GM23338 (cell line): Measurements from ENCODE around the gene ZFP42. TPM values are rescaled to one million over a fixed set of nuclear protein-coding genes. Genes with fewer than 3 reads are reported as not detected.

Experiments used
- ATAC-seq: fragments of 200-7000 bp; cut with Tn5 transposase; 3 replicates; pipeline ENCODE4 v1.9.1; 2020
- DNase-seq: peaks from one replicate; pipeline ENCODE4 v3.0.0-alpha.2; 2015; ENCODE audit warnings: low spot score
- H2AFZ ChIP-seq: fragments of 200-600 bp; sonication (generic); 2 replicates; pipeline ENCODE4 v1.8.0; 2016; ENCODE audit warnings: antibody characterized with exemption, mild to moderate bottlenecking, moderate library complexity
- H3F3A ChIP-seq: fragments of 200-600 bp; sonication (generic); replicated peaks from 2 replicates; pipeline ENCODE4 v1.8.0; 2017; ENCODE audit warnings: antibody characterized with exemption, mixed run types, low read depth
- H3K27ac ChIP-seq: fragments of 200-600 bp; sonication (generic); 2 replicates; pipeline ENCODE4 v1.6.1; 2016; ENCODE audit warnings: low read depth
- H3K27me3 ChIP-seq: fragments of 200-600 bp; sonication (generic); 2 replicates; pipeline ENCODE4 v1.8.0; 2016; ENCODE audit warnings: mild to moderate bottlenecking, mixed run types, moderate library complexity; ENCODE audit not compliant: insufficient read depth
- H3K36me3 ChIP-seq: fragments of 200-600 bp; sonication (generic); 2 replicates; pipeline ENCODE4 v1.8.0; 2016; ENCODE audit warnings: mild to moderate bottlenecking; ENCODE audit not compliant: insufficient read depth
- H3K4me1 ChIP-seq: fragments of 200-600 bp; sonication (generic); 2 replicates; pipeline ENCODE4 v1.8.0; 2016; ENCODE audit warnings: mild to moderate bottlenecking, moderate library complexity; ENCODE audit not compliant: insufficient read depth
- H3K4me2 ChIP-seq: fragments of 200-600 bp; sonication (generic); 2 replicates; pipeline ENCODE4 v1.7.1; 2017; ENCODE audit warnings: mixed run types
- H3K4me3 ChIP-seq: fragments of 200-600 bp; sonication (generic); 2 replicates; pipeline ENCODE4 v1.6.1; 2016; ENCODE audit warnings: mixed run types
- H3K79me2 ChIP-seq: fragments of 200-600 bp; sonication (generic); replicated peaks from 2 replicates; pipeline ENCODE4 v1.8.0; 2017; ENCODE audit warnings: mild to moderate bottlenecking; ENCODE audit not compliant: insufficient read depth
- H3K9me2 ChIP-seq: fragments of 200-600 bp; sonication (generic); 2 replicates; pipeline ENCODE4 v1.8.0; 2017; ENCODE audit not compliant: insufficient read depth
- H4K20me1 ChIP-seq: fragments of 200-600 bp; sonication (generic); replicated peaks from 2 replicates; pipeline ENCODE4 v1.8.0; 2017; ENCODE audit warnings: mild to moderate bottlenecking; ENCODE audit not compliant: insufficient read depth
- H3K27ac Mint-ChIP-seq: 2 replicates; pipeline ENCODE4 v1.8.0; 2020; ENCODE audit warnings: inconsistent platforms, mild to moderate bottlenecking, moderate library complexity, mixed read lengths
- H3K27me3 Mint-ChIP-seq: 3 replicates; pipeline ENCODE4 v1.8.0; 2022; ENCODE audit warnings: low read depth, mild to moderate bottlenecking, moderate library complexity, mixed read lengths, inconsistent platforms; ENCODE audit not compliant: insufficient read depth, poor library complexity
- H3K36me3 Mint-ChIP-seq: 3 replicates; pipeline ENCODE4 v1.8.0; 2021; ENCODE audit warnings: low read depth, mild to moderate bottlenecking, inconsistent platforms, moderate library complexity, mixed read lengths
- H3K4me1 Mint-ChIP-seq: 3 replicates; pipeline ENCODE4 v1.8.0; 2020; ENCODE audit warnings: mild to moderate bottlenecking, inconsistent platforms, mixed read lengths
- H3K4me3 Mint-ChIP-seq: 3 replicates; pipeline ENCODE4 v1.8.0; 2021; ENCODE audit warnings: moderate library complexity, mild to moderate bottlenecking, inconsistent platforms, mixed read lengths
- H3K9me3 Mint-ChIP-seq: 3 replicates; pipeline ENCODE4 v1.8.0; 2020; ENCODE audit warnings: moderate library complexity, mild to moderate bottlenecking, inconsistent platforms, mixed read lengths
- CREB1 ChIP-seq: fragments of 250-450 bp; sonication (Bioruptor Pico); IDR thresholded peaks from 2 replicates; pipeline ENCODE4 v1.5.0; 2020; ENCODE audit warnings: low read depth, mild to moderate bottlenecking, moderate library complexity
- EZH2phosphoT487 ChIP-seq: fragments of 200-600 bp; sonication (generic); IDR thresholded peaks from one replicate; pipeline ENCODE4 v1.8.1; 2018; ENCODE audit warnings: antibody characterized with exemption; ENCODE audit not compliant: unreplicated experiment
- JUNB ChIP-seq: IDR thresholded peaks from one replicate; pipeline ENCODE4 v1.6.1; 2016; ENCODE audit warnings: antibody characterized with exemption; ENCODE audit not compliant: unreplicated experiment
- NANOG ChIP-seq: IDR thresholded peaks from 2 replicates; pipeline ENCODE4 v1.6.1; 2016; ENCODE audit warnings: antibody characterized with exemption, borderline replicate concordance
- POLR2AphosphoS5 ChIP-seq: IDR thresholded peaks from 2 replicates; pipeline ENCODE4 v1.6.1; 2016; ENCODE audit warnings: antibody characterized with exemption, low read depth
- ZNF114 ChIP-seq: fragments of 250-450 bp; sonication (Bioruptor Pico); IDR thresholded peaks from 2 replicates; pipeline ENCODE4 v1.5.0; 2020; ENCODE audit warnings: mild to moderate bottlenecking, moderate library complexity
- ZNF331 ChIP-seq: fragments of 250-450 bp; sonication (Bioruptor Pico); IDR thresholded peaks from 2 replicates; pipeline ENCODE4 v1.5.0; 2020; ENCODE audit warnings: low read depth, mild to moderate bottlenecking, moderate library complexity
- polyA plus RNA-seq: library from polyadenylated mRNA; unstranded; fragments of >200 nt; fragmentation: Nextera tagmentation; extraction: Ambion mirVana; gene quantifications from 2 replicates; pipeline ENCODE4 v1.2.1, GENCODE V29; 2016
- total RNA-seq: library from RNA; depleted of rRNA; stranded (reverse); fragments of >200 nt; shearing (Covaris generic); gene quantifications from 2 replicates; pipeline ENCODE4 v1.2.3, GENCODE V29; 2014
- TF ChIP-seq, protein P1 (sequence below), 2 experiments: fragments of 200-600 bp in 1 of 2; sonication (generic) in 1 of 2; conservative IDR thresholded peaks; 2 replicates each; pipeline versions ENCODE4 v1.5.1 to v1.6.1; 2016 to 2017; ENCODE audit warnings: antibody characterized with exemption in 2 of 2, low read depth in 2 of 2, mild to moderate bottlenecking in 2 of 2, moderate library complexity in 1 of 2
- TF ChIP-seq, protein P2 (sequence below): fragments of 250-450 bp; sonication (Bioruptor Pico); IDR thresholded peaks from 2 replicates; pipeline ENCODE4 v1.5.0; 2020; ENCODE audit warnings: mild to moderate bottlenecking, moderate library complexity
- TF ChIP-seq, protein P3 (sequence below): IDR thresholded peaks from one replicate; pipeline ENCODE4 v1.6.1; 2018; ENCODE audit warnings: antibody characterized with exemption; ENCODE audit not compliant: unreplicated experiment
- TF ChIP-seq, protein P4 (sequence below): IDR thresholded peaks from 2 replicates; pipeline ENCODE4 v1.6.1; 2016; ENCODE audit warnings: antibody characterized with exemption

The ZFP42 gene
- total and polyA plus RNA-seq, 2 experiments from 2014 or later: 70.0 to 111 TPM

DNA sequence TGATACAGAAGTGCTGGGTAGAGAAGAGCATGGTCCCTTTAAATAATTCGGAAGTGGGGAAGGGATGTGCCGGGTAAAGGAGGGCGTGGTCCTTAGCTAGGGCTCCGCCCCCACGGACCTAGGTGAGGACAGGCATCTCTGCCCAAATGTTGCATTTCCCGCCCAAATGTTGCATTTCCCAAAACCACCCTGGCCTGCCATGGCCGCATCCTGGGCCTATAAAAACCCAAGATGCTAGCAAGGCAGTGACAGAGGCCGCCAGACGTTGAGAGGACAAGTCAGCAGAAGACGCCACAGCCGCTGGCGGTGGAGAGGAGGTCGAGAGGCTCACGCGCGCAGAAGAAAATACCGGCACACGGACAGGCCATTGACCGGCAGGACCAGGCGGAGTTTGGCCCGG is 46.1 kb downstream of the ZFP42 start:
- Histone ChIP-seq H3K36me3 (no peaks in the 10 kb centered on the region), H3K79me2 (no peaks in the 10 kb centered on the region), H3K4me3 (no peak overlapping the region), H3K4me2 (no peak overlapping the region), H2AFZ (no peak overlapping the region), H3F3A (no peaks in the 10 kb centered on the region), H3K4me1 (peaks cover 4% of the 10 kb centered on the region; the same call in 1 of the 2 replicates), H3K27ac (no peak overlapping the region), H4K20me1 (no peaks in the 10 kb centered on the region), H3K27me3 (no peaks in the 10 kb centered on the region), H3K9me2 (no peaks in the 10 kb centered on the region)
- peaks cover 8% of the 10 kb centered on the region for H3K27me3 Mint-ChIP-seq
- TF ChIP-seq, protein P1, sequence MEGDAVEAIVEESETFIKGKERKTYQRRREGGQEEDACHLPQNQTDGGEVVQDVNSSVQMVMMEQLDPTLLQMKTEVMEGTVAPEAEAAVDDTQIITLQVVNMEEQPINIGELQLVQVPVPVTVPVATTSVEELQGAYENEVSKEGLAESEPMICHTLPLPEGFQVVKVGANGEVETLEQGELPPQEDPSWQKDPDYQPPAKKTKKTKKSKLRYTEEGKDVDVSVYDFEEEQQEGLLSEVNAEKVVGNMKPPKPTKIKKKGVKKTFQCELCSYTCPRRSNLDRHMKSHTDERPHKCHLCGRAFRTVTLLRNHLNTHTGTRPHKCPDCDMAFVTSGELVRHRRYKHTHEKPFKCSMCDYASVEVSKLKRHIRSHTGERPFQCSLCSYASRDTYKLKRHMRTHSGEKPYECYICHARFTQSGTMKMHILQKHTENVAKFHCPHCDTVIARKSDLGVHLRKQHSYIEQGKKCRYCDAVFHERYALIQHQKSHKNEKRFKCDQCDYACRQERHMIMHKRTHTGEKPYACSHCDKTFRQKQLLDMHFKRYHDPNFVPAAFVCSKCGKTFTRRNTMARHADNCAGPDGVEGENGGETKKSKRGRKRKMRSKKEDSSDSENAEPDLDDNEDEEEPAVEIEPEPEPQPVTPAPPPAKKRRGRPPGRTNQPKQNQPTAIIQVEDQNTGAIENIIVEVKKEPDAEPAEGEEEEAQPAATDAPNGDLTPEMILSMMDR (conservative IDR thresholded peaks at IDR 0.05; ENCODE audit: low read depth in 2 of 2): no peak
- TF ChIP-seq, protein P2, sequence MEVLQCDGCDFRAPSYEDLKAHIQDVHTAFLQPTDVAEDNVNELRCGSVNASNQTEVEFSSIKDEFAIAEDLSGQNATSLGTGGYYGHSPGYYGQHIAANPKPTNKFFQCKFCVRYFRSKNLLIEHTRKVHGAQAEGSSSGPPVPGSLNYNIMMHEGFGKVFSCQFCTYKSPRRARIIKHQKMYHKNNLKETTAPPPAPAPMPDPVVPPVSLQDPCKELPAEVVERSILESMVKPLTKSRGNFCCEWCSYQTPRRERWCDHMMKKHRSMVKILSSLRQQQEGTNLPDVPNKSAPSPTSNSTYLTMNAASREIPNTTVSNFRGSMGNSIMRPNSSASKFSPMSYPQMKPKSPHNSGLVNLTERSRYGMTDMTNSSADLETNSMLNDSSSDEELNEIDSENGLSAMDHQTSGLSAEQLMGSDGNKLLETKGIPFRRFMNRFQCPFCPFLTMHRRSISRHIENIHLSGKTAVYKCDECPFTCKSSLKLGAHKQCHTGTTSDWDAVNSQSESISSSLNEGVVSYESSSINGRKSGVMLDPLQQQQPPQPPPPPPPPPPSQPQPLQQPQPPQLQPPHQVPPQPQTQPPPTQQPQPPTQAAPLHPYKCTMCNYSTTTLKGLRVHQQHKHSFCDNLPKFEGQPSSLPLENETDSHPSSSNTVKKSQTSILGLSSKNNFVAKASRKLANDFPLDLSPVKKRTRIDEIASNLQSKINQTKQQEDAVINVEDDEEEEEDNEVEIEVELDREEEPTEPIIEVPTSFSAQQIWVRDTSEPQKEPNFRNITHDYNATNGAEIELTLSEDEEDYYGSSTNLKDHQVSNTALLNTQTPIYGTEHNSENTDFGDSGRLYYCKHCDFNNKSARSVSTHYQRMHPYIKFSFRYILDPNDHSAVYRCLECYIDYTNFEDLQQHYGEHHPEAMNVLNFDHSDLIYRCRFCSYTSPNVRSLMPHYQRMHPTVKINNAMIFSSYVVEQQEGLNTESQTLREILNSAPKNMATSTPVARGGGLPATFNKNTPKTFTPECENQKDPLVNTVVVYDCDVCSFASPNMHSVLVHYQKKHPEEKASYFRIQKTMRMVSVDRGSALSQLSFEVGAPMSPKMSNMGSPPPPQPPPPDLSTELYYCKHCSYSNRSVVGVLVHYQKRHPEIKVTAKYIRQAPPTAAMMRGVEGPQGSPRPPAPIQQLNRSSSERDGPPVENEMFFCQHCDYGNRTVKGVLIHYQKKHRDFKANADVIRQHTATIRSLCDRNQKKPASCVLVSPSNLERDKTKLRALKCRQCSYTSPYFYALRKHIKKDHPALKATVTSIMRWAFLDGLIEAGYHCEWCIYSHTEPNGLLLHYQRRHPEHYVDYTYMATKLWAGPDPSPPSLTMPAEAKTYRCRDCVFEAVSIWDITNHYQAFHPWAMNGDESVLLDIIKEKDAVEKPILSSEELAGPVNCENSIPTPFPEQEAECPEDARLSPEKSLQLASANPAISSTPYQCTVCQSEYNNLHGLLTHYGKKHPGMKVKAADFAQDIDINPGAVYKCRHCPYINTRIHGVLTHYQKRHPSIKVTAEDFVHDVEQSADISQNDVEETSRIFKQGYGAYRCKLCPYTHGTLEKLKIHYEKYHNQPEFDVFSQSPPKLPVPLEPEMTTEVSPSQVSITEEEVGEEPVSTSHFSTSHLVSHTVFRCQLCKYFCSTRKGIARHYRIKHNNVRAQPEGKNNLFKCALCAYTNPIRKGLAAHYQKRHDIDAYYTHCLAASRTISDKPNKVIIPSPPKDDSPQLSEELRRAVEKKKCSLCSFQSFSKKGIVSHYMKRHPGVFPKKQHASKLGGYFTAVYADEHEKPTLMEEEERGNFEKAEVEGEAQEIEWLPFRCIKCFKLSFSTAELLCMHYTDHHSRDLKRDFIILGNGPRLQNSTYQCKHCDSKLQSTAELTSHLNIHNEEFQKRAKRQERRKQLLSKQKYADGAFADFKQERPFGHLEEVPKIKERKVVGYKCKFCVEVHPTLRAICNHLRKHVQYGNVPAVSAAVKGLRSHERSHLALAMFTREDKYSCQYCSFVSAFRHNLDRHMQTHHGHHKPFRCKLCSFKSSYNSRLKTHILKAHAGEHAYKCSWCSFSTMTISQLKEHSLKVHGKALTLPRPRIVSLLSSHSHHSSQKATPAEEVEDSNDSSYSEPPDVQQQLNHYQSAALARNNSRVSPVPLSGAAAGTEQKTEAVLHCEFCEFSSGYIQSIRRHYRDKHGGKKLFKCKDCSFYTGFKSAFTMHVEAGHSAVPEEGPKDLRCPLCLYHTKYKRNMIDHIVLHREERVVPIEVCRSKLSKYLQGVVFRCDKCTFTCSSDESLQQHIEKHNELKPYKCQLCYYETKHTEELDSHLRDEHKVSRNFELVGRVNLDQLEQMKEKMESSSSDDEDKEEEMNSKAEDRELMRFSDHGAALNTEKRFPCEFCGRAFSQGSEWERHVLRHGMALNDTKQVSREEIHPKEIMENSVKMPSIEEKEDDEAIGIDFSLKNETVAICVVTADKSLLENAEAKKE (CRISPR knock-in tag): no peak
- TF ChIP-seq, protein P3, sequence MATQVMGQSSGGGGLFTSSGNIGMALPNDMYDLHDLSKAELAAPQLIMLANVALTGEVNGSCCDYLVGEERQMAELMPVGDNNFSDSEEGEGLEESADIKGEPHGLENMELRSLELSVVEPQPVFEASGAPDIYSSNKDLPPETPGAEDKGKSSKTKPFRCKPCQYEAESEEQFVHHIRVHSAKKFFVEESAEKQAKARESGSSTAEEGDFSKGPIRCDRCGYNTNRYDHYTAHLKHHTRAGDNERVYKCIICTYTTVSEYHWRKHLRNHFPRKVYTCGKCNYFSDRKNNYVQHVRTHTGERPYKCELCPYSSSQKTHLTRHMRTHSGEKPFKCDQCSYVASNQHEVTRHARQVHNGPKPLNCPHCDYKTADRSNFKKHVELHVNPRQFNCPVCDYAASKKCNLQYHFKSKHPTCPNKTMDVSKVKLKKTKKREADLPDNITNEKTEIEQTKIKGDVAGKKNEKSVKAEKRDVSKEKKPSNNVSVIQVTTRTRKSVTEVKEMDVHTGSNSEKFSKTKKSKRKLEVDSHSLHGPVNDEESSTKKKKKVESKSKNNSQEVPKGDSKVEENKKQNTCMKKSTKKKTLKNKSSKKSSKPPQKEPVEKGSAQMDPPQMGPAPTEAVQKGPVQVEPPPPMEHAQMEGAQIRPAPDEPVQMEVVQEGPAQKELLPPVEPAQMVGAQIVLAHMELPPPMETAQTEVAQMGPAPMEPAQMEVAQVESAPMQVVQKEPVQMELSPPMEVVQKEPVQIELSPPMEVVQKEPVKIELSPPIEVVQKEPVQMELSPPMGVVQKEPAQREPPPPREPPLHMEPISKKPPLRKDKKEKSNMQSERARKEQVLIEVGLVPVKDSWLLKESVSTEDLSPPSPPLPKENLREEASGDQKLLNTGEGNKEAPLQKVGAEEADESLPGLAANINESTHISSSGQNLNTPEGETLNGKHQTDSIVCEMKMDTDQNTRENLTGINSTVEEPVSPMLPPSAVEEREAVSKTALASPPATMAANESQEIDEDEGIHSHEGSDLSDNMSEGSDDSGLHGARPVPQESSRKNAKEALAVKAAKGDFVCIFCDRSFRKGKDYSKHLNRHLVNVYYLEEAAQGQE: no peak
- TF ChIP-seq NANOG (no peak), CREB1 (CRISPR knock-in tag) (no peak), EZH2phosphoT487 (no peak), POLR2AphosphoS5 (no peak), ZNF331 (CRISPR knock-in tag) (no peak), JUNB (no peak), ZNF114 (CRISPR knock-in tag) (no peak)
- TF ChIP-seq, protein P4, sequence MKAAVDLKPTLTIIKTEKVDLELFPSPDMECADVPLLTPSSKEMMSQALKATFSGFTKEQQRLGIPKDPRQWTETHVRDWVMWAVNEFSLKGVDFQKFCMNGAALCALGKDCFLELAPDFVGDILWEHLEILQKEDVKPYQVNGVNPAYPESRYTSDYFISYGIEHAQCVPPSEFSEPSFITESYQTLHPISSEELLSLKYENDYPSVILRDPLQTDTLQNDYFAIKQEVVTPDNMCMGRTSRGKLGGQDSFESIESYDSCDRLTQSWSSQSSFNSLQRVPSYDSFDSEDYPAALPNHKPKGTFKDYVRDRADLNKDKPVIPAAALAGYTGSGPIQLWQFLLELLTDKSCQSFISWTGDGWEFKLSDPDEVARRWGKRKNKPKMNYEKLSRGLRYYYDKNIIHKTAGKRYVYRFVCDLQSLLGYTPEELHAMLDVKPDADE: no peak
- DNase-seq: no peak
- no peaks in the 10 kb centered on the region; the same call in 2 of the 3 replicates for H3K9me3 Mint-ChIP-seq
- H3K27ac Mint-ChIP-seq: no peak overlapping the region
- peaks cover 8% of the 10 kb centered on the region for H3K4me1 Mint-ChIP-seq
- no peak for ATAC-seq
- H3K4me3 Mint-ChIP-seq: no peak overlapping the region
- H3K36me3 Mint-ChIP-seq: 0 out of 3 replicates have a peak, but pooled peaks cover 4% of the 10 kb centered on the region
